NB4 (cell line): Measurements from ENCODE around the gene PCDH15.

Experiments
- CTCF ChIP-seq: IDR thresholded peaks from one replicate; pipeline ENCODE4 v1.5.1; 2012; ENCODE audit warnings: low read depth, low read length
- POLR2A ChIP-seq: IDR thresholded peaks from 2 replicates; pipeline ENCODE4 v1.6.1; 2011; ENCODE audit warnings: mild to moderate bottlenecking; ENCODE audit not compliant: insufficient read length; ENCODE audit errors: extremely low read depth

DNA sequence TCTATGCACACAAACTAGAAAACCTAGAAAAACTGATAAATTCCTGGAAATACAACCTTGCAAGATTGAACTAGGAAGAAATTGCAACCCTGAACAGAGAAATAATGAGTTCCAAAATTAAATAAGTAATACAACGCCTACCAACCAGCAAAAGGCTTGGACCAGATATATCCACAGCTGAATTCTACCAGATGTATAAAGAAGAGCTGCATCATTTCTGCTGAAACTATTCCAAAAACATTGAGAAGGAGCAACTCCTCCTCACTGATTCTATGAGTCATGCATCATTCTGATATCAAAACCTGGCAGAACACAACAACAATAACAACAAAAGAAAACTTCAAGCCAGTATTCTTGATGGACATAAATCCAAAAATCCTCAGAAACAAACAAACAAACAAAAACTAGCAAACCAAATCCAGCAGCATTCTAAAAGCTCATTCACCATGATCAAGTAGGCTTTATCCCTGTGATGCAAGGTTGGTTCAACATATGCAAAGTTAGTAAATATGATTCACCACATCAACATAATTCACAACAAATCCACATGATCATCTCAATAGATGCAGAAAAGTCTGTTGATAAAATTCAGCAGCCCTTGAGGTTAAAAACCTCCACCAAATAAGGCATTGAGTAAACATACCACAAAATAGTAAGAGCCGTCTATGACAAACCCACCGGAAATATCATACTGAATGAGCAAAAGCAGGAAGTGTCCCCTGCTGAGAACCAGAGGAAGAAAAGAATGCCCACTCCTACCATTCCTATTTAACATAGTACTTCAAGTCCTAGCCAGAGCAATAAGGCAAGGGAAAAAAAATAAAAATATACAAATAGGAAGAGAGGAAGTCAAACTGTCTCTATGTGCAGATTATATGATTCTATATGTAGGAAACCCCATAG is 98.2 kb downstream of the PCDH15 start:
- no peak for TF ChIP-seq CTCF
- no peak for TF ChIP-seq POLR2A
